Liver (tissue), 9 donors: ENCODE measurements around the gene AFM. TPM values are rescaled to one million over a fixed set of nuclear protein-coding genes. Genes with fewer than 3 reads are reported as not detected.

ENCODE experiments used
- DNase-seq: peaks from one replicate; pipeline ENCODE4 v3.0.0-alpha.2; 2017; ENCODE audit warnings: low spot score
- H3K27ac ChIP-seq, 2 donors: one replicate each; pipeline ENCODE4 v1.7.0; 2013; ENCODE audit warnings: inconsistent platforms in 2 of 2, low read length in 2 of 2, control low read depth in 1 of 2, low read depth in 1 of 2, mild to moderate bottlenecking in 1 of 2
- H3K27me3 ChIP-seq, 4 donors: one replicate each; pipeline versions ENCODE4 v1.6.1 to v1.7.0; 2013; ENCODE audit warnings: low read length in 3 of 4, inconsistent platforms in 1 of 4, mild to moderate bottlenecking in 1 of 4, moderate library complexity in 1 of 4; ENCODE audit not compliant: control insufficient read depth in 4 of 4, insufficient read depth in 4 of 4
- H3K36me3 ChIP-seq, 4 donors: one replicate each; pipeline versions ENCODE4 v1.6.1 to v1.7.0; 2013; ENCODE audit warnings: low read length in 3 of 4, mild to moderate bottlenecking in 3 of 4, low read depth in 1 of 4, moderate library complexity in 1 of 4; ENCODE audit not compliant: control insufficient read depth in 4 of 4, insufficient read depth in 3 of 4
- H3K4me1 ChIP-seq, 4 donors: one replicate each; pipeline versions ENCODE4 v1.6.1 to v1.7.0; 2013; ENCODE audit warnings: low read length in 3 of 4, mild to moderate bottlenecking in 3 of 4, moderate library complexity in 1 of 4; ENCODE audit not compliant: control insufficient read depth in 4 of 4, insufficient read depth in 4 of 4
- H3K4me3 ChIP-seq, 3 donors: one replicate each; pipeline versions ENCODE4 v1.6.1 to v1.7.0; 2013; ENCODE audit warnings: low read length in 3 of 3, control low read depth in 1 of 3, low read depth in 1 of 3, mild to moderate bottlenecking in 1 of 3
- H3K9ac ChIP-seq, 2 donors: one replicate each; pipeline ENCODE4 v1.7.0; 2013; ENCODE audit warnings: low read length in 2 of 2, mild to moderate bottlenecking in 2 of 2, moderate library complexity in 2 of 2, control low read depth in 1 of 2, low read depth in 1 of 2
- H3K9me3 ChIP-seq, 4 donors: one replicate each; pipeline versions ENCODE4 v1.6.1 to v1.7.0; 2013; ENCODE audit warnings: low read length in 3 of 4; ENCODE audit not compliant: control insufficient read depth in 4 of 4
- FOXA1 ChIP-seq: IDR thresholded peaks from 2 replicates; pipeline ENCODE4 v1.6.1; 2016; ENCODE audit warnings: antibody characterized with exemption
- FOXA2 ChIP-seq: IDR thresholded peaks from 2 replicates; pipeline ENCODE4 v1.6.1; 2016; ENCODE audit warnings: antibody characterized with exemption
- GABPA ChIP-seq, 2 donors: IDR thresholded peaks in 1 of 2; conservative IDR thresholded peaks in 1 of 2; 2 replicates each; pipeline ENCODE4 v1.6.1; 2016; ENCODE audit warnings: antibody characterized with exemption in 2 of 2, mild to moderate bottlenecking in 1 of 2, moderate library complexity in 1 of 2
- HNF4G ChIP-seq: IDR thresholded peaks from 2 replicates; pipeline ENCODE4 v1.6.1; 2016; ENCODE audit warnings: antibody characterized with exemption
- NR2F2 ChIP-seq: IDR thresholded peaks from 2 replicates; pipeline ENCODE4 v1.6.1; 2016; ENCODE audit warnings: antibody characterized with exemption
- RAD21 ChIP-seq, 2 donors: IDR thresholded peaks; 2 replicates each; pipeline ENCODE4 v1.6.1; 2016; ENCODE audit warnings: antibody characterized with exemption in 2 of 2, mild to moderate bottlenecking in 2 of 2
- RXRA ChIP-seq, 2 donors: IDR thresholded peaks; 2 replicates each; pipeline ENCODE4 v1.6.1; 2017 to 2018; ENCODE audit warnings: antibody characterized with exemption in 2 of 2, mild to moderate bottlenecking in 1 of 2
- SP1 ChIP-seq: IDR thresholded peaks from 2 replicates; pipeline ENCODE4 v1.6.1; 2018; ENCODE audit warnings: antibody characterized with exemption, mild to moderate bottlenecking
- TAF1 ChIP-seq: conservative IDR thresholded peaks from 2 replicates; pipeline ENCODE4 v1.6.1; 2016; ENCODE audit warnings: antibody characterized with exemption, mild to moderate bottlenecking
- WGBS: extraction: QIAGEN DNeasy Blood & Tissue Kit; methylation state at CpG from one replicate; pipeline ENCODE4 v1.1.7; 2013; 5-methylcytosine and 5-hydroxymethylcytosine counted together
- polyA plus RNA-seq, 2 donors: library from polyadenylated mRNA; stranded (reverse) in 1 of 2; unstranded in 1 of 2; fragments of 200-250 nt in 1 of 2; fragments of >200 nt in 1 of 2; fragmentation: Nextera tagmentation in 1 of 2; extraction: Ambion mirVana in 1 of 2; gene quantifications; one replicate each; pipeline versions ENCODE4 v1.2.1 to v1.2.3, GENCODE V29; 2013 to 2015
- total RNA-seq, 2 donors: library from RNA; depleted of rRNA; stranded (reverse); fragments of >200 nt; gene quantifications; one replicate each; pipeline ENCODE4 v1.2.3, GENCODE V29; 2014
- TF ChIP-seq, protein P1 (sequence below): fragments of 150-350 bp; IDR thresholded peaks from 2 replicates; pipeline ENCODE4 v1.5.1; 2017; ENCODE audit warnings: improper control_type of control experiment, low read depth, low read length; ENCODE audit not compliant: missing input control
- TF ChIP-seq, protein P2 (sequence below): IDR thresholded peaks from 2 replicates; pipeline ENCODE4 v1.6.1; 2016; ENCODE audit warnings: antibody characterized with exemption
- TF ChIP-seq, protein P3 (sequence below): IDR thresholded peaks from 2 replicates; pipeline ENCODE4 v1.6.1; 2016; ENCODE audit warnings: antibody characterized with exemption, mild to moderate bottlenecking
- donor health status: healthy.
- donor health status: healthy.
- donor health status: healthy.
- donor health status: healthy.
- donor health status: healthy.

Gene AFM
- total and polyA plus RNA-seq, 4 donors = 40.1 to 274 (median 164) TPM

DNA sequence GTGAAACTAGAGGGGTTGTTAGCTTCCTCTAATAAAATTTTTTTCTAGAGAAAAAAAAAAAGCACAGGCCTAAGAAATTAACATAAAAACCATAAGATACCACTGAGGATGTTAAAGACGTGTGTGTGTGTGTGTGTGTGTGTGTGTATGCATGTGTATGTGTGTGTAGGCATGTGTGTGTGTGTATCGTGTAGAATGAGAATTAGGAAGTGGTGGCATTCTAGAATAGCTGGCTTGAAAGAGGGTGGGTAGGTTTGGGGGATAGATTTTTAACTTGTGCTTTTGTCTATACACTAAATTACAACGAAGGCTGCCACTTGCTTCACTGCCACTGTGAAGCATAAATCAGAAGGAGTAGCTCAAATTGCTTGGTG is 22.5 kb upstream of the AFM start:
- Histone ChIP-seq H3K27ac (no peak overlapping the region), H3K4me3 (no peak overlapping the region), H3K36me3 (no peaks in the 10 kb centered on the region), H3K9ac (no peak overlapping the region), H3K27me3 (no peaks in the 10 kb centered on the region), H3K9me3 (no peaks in the 10 kb centered on the region), H3K4me1 (peaks cover 0 to 9% (median 0%) of the 10 kb centered on the region in 4 donors)
- TF ChIP-seq HNF4G = no peak
- 75% methylated on average over 3 of the region's 3 CpGs for WGBS
- no peak for DNase-seq

DNA sequence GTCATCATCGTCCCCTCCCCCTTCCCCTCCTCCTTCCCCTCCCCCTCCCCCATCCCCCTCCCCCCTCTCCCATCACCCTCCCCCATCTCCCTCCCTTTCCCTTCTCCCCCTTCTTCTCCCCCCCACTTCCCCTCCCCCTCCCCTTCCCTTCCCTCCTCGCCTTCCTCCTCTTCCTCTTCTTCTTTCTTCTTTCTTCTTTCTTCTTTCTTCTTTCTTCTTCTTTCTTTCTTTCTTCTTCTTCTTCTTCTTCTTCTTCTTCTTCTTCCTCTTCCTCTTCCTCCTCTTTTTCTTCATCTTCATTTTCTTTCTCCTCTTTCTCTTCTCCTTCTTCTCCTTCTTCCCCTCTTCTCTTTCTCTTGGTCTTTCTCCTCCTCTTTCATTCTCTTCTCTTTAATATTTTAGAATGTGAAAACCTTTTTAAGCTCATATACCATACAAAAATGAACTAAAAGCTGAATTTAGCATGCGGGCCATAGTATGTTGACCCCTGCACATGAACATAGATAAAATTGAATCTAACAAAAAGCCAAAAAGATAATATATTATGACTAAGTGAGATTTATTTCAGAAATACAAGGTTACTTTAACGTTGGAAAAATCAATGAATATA is 20.5 kb upstream of the AFM start:
- no peak for DNase-seq
- H3K36me3 ChIP-seq = no peaks in the 10 kb centered on the region
- TF ChIP-seq TAF1 (no peak), FOXA1 (no peak), RAD21 (IDR thresholded peaks at IDR 0.05) (no peak)
- TF ChIP-seq, protein P1, sequence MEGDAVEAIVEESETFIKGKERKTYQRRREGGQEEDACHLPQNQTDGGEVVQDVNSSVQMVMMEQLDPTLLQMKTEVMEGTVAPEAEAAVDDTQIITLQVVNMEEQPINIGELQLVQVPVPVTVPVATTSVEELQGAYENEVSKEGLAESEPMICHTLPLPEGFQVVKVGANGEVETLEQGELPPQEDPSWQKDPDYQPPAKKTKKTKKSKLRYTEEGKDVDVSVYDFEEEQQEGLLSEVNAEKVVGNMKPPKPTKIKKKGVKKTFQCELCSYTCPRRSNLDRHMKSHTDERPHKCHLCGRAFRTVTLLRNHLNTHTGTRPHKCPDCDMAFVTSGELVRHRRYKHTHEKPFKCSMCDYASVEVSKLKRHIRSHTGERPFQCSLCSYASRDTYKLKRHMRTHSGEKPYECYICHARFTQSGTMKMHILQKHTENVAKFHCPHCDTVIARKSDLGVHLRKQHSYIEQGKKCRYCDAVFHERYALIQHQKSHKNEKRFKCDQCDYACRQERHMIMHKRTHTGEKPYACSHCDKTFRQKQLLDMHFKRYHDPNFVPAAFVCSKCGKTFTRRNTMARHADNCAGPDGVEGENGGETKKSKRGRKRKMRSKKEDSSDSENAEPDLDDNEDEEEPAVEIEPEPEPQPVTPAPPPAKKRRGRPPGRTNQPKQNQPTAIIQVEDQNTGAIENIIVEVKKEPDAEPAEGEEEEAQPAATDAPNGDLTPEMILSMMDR = no peak
- no peak overlapping the region for H3K4me3 ChIP-seq
- 79% methylated on average over 4 of the region's 4 CpGs for WGBS
- no peak overlapping the region for H3K9ac ChIP-seq
- H3K27me3 ChIP-seq = no peaks in the 10 kb centered on the region
- H3K27ac ChIP-seq = no peak overlapping the region
- H3K4me1 ChIP-seq = peaks cover 0 to 3% (median 0%) of the 10 kb centered on the region in 4 donors
- H3K9me3 ChIP-seq = no peaks in the 10 kb centered on the region

DNA sequence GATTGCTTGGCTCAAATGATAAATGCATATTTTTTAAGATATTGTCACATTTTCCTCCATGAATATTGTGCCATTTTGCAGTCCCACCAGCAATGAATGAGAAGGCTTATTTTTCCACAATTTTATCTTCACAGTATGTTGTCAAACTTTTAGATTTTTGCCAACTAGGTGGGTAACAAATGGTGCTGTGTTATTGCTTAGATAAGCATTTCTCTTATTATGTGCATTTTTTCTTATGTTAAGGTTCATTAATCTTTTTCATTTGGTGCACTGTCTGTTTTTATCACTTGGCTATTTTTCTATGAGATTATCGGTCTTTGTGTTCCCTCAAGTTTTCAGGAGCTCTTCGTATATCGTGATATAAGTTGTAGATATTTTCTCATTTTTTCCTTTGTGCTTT is 13.4 kb upstream of the AFM start:
- 97% methylated on average over 3 of the region's 3 CpGs for WGBS
- no peak for TF ChIP-seq RAD21 (IDR thresholded peaks at IDR 0.05)
- no peak for TF ChIP-seq FOXA1
- no peak for TF ChIP-seq SP1
- TF ChIP-seq, protein P1 = no peak
- no peak for TF ChIP-seq HNF4G
- no peak for TF ChIP-seq NR2F2
- no peak for TF ChIP-seq RXRA (IDR thresholded peaks at IDR 0.05)
- no peak for TF ChIP-seq FOXA2

DNA sequence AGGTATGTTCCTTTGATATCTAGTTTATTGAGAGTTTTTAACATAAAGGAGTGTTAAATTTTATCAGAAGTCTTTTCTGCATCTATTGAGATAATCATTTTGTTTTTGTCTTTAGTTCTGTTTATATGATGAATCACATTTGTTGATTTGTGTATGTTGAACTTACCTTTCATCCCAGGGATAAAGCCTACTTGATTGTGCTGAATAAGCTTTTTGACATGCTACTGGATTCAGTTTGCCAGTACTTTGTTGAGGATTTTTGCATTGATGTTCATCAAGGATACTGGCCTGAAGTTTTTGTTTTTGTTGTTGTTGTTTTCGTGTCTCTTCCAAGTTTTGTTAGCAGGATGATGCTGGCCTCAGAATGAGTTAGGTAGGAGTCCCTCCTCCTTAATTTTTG is 10.8 kb upstream of the AFM start:
- no peak for DNase-seq
- 91% methylated on average over 1 of the region's 1 CpG for WGBS
- Histone ChIP-seq H3K9me3 (peaks cover 0 to 11% (median 0%) of the 10 kb centered on the region in 4 donors), H3K4me1 (no peaks in the 10 kb centered on the region), H3K27me3 (no peaks in the 10 kb centered on the region), H3K4me3 (no peak overlapping the region), H3K9ac (no peak overlapping the region), H3K27ac (no peak overlapping the region), H3K36me3 (no peaks in the 10 kb centered on the region)
- TF ChIP-seq NR2F2 (no peak), GABPA (IDR thresholded peaks at IDR 0.05 in 1 of 2, conservative IDR thresholded peaks at IDR 0.05 in 1 of 2) (no peak), FOXA2 (no peak), TAF1 (no peak)
- TF ChIP-seq, protein P2, sequence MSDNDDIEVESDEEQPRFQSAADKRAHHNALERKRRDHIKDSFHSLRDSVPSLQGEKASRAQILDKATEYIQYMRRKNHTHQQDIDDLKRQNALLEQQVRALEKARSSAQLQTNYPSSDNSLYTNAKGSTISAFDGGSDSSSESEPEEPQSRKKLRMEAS = no peak
- TF ChIP-seq, protein P1 = no peak
- TF ChIP-seq, protein P3, sequence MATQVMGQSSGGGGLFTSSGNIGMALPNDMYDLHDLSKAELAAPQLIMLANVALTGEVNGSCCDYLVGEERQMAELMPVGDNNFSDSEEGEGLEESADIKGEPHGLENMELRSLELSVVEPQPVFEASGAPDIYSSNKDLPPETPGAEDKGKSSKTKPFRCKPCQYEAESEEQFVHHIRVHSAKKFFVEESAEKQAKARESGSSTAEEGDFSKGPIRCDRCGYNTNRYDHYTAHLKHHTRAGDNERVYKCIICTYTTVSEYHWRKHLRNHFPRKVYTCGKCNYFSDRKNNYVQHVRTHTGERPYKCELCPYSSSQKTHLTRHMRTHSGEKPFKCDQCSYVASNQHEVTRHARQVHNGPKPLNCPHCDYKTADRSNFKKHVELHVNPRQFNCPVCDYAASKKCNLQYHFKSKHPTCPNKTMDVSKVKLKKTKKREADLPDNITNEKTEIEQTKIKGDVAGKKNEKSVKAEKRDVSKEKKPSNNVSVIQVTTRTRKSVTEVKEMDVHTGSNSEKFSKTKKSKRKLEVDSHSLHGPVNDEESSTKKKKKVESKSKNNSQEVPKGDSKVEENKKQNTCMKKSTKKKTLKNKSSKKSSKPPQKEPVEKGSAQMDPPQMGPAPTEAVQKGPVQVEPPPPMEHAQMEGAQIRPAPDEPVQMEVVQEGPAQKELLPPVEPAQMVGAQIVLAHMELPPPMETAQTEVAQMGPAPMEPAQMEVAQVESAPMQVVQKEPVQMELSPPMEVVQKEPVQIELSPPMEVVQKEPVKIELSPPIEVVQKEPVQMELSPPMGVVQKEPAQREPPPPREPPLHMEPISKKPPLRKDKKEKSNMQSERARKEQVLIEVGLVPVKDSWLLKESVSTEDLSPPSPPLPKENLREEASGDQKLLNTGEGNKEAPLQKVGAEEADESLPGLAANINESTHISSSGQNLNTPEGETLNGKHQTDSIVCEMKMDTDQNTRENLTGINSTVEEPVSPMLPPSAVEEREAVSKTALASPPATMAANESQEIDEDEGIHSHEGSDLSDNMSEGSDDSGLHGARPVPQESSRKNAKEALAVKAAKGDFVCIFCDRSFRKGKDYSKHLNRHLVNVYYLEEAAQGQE = no peak

More for the DNA sequence above, 13.4 kb upstream of the AFM start:
- Histone ChIP-seq H3K4me1 (no peaks in the 10 kb centered on the region), H3K9ac (no peak overlapping the region), H3K9me3 (peaks cover 0 to 5% (median 0%) of the 10 kb centered on the region in 4 donors), H3K4me3 (no peak overlapping the region), H3K27ac (no peak overlapping the region), H3K36me3 (no peaks in the 10 kb centered on the region), H3K27me3 (no peaks in the 10 kb centered on the region)
- DNase-seq = no peak
